DND-41 (cell line): ENCODE results near the gene GEMIN7.

Experiments used
- CTCF ChIP-seq: IDR thresholded peaks from 2 replicates; pipeline ENCODE4 v1.5.1; 2012; ENCODE audit warnings: borderline replicate concordance, low read length, moderate library complexity, mild to moderate bottlenecking; ENCODE audit not compliant: poor library complexity, severe bottlenecking; ENCODE audit errors: extremely low read depth
- EZH2 ChIP-seq: IDR thresholded peaks from 3 replicates; pipeline ENCODE4 v1.6.1; 2012; ENCODE audit warnings: borderline replicate concordance, low read depth, mild to moderate bottlenecking, moderate library complexity, low read length, inconsistent platforms; ENCODE audit not compliant: severe bottlenecking

DNA sequence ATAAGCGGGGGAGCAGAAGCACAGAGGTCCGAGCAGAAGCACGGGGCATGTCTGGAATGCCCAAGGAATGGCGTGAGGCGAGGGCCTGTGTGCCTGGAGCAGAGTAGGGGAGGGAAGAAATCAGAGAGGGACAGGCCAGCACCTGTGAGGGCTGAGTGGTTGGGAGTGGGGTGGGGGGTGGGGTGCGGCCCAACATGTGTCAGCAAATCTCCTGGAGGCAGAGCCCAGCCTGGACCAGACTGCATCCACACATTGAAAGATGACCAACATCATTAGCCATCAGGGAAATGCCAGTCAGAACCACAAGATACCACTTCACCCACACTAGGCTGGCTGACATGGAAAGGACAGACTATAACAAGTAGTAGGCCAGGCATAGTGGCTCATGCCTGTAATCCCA lies 29.0 kb upstream of the GEMIN7 start:
- TF ChIP-seq CTCF (no peak), EZH2 (no peak)
